CD4-positive, CD25-positive, alpha-beta regulatory T cell (primary cell): ENCODE data around the gene RPL22. TPM values are rescaled to one million over a fixed set of nuclear protein-coding genes. Genes with fewer than 3 reads are reported as not detected.
A peak's percentile ranks its signal among the peaks of the same experiment; 100 is the strongest.

Source experiments
- ATAC-seq, 2 donors: fragments of 150-1000 bp; cut with Tn5 transposase; one replicate each; pipeline ENCODE4 v1.10.0; 2021; ENCODE audit warnings: low read depth in 2 of 2, moderate number of reproducible peaks in 2 of 2, moderate library complexity in 1 of 2
- DNase-seq, 3 donors: peaks; one replicate each; pipeline versions ENCODE4 v3.0.0 to v3.0.0-alpha.2; 2012 to 2022; ENCODE audit warnings: mixed read lengths in 1 of 3
- H3K27ac ChIP-seq: one replicate; pipeline ENCODE4 v1.7.0; 2013; ENCODE audit warnings: mild to moderate bottlenecking, low read length; ENCODE audit not compliant: insufficient read depth, poor library complexity, severe bottlenecking
- H3K27me3 ChIP-seq: one replicate; pipeline ENCODE4 v1.7.0; 2013; ENCODE audit warnings: low read length; ENCODE audit not compliant: control insufficient read depth, insufficient read depth
- H3K36me3 ChIP-seq: one replicate; pipeline ENCODE4 v1.7.0; 2013; ENCODE audit warnings: mild to moderate bottlenecking, low read length, moderate library complexity; ENCODE audit not compliant: control insufficient read depth, insufficient read depth
- H3K4me1 ChIP-seq: 2 replicates; pipeline ENCODE4 v1.7.0; 2013; ENCODE audit warnings: mild to moderate bottlenecking, low read length; ENCODE audit not compliant: insufficient read depth, control insufficient read depth, poor library complexity, severe bottlenecking
- H3K4me3 ChIP-seq: one replicate; pipeline ENCODE4 v1.7.0; 2013; ENCODE audit warnings: low read depth, mild to moderate bottlenecking, low read length, moderate library complexity
- H3K9me3 ChIP-seq, 2 experiments: 1 replicate in 1 of 2; 2 replicates in 1 of 2; pipeline ENCODE4 v1.7.0; 2013; ENCODE audit warnings: low read length in 2 of 2, mild to moderate bottlenecking in 1 of 2, moderate library complexity in 1 of 2; ENCODE audit not compliant: control insufficient read depth in 2 of 2
- H3K27ac Mint-ChIP-seq, 3 donors: one replicate each; pipeline ENCODE4 v1.8.0; 2020 to 2022; ENCODE audit warnings: mild to moderate bottlenecking in 3 of 3, mixed read lengths in 3 of 3, moderate library complexity in 2 of 3
- H3K27me3 Mint-ChIP-seq: one replicate; pipeline ENCODE4 v1.8.0; 2022; ENCODE audit warnings: mild to moderate bottlenecking, mixed read lengths
- H3K36me3 Mint-ChIP-seq: one replicate; pipeline ENCODE4 v1.8.0; 2020; ENCODE audit warnings: mixed read lengths
- H3K4me1 Mint-ChIP-seq, 4 donors: one replicate each; pipeline ENCODE4 v1.8.0; 2020 to 2022; ENCODE audit warnings: mixed read lengths in 4 of 4, mild to moderate bottlenecking in 1 of 4
- H3K4me3 Mint-ChIP-seq, 4 donors: one replicate each; pipeline ENCODE4 v1.8.0; 2020 to 2022; ENCODE audit warnings: mild to moderate bottlenecking in 4 of 4, mixed read lengths in 4 of 4, moderate library complexity in 3 of 4
- H3K9me3 Mint-ChIP-seq, 7 donors: one replicate each; pipeline ENCODE4 v1.8.0; 2020 to 2022; ENCODE audit warnings: mixed read lengths in 7 of 7, mild to moderate bottlenecking in 3 of 7, moderate library complexity in 2 of 7
- polyA plus RNA-seq, 4 donors: library from polyadenylated mRNA; unstranded; fragments of 300-500 nt; fragmentation: Illumina TruSeq; gene quantifications; one replicate each; pipeline ENCODE4 v1.2.3, GENCODE V29; 2021
- total RNA-seq: library from RNA; stranded (reverse); gene quantifications from one replicate; pipeline ENCODE4 v1.2.3, GENCODE V29; 2022

The RPL22 gene
- total and polyA plus RNA-seq, 5 donors from 2014 or later = 152 to 405 (median 196) TPM

DNA sequence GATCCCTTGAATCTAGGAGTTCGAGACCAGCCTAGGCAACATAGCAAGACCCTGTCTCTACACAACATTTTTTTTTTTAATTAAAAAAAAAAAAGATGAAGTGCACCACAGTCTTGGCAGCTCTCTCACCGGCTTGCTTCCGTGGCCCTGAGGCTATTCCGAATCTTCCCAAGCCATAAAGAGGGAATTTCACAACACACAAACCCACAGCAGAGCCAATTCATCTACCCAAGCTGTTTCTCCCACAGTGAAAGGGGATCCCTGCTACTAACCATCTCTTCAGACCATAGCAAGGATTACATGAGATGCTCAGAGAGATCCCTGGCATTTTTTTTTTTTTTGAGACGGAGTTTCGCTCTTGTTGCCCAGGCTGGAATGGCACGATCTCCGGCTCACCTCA, 10.9 kb downstream of the RPL22 start:
- peaks cover 27% of the 10 kb centered on the region for H3K36me3 Mint-ChIP-seq
- no peak for ATAC-seq
- Histone ChIP-seq H3K36me3 (peaks cover 74% of the 10 kb centered on the region), H3K4me3 (no peak overlapping the region), H3K9me3 (no peaks in the 10 kb centered on the region), H3K4me1 (no peaks in the 10 kb centered on the region), H3K27me3 (no peaks in the 10 kb centered on the region), H3K27ac (no peak overlapping the region)
- no peak overlapping the region for H3K4me3 Mint-ChIP-seq
- no peaks in the 10 kb centered on the region for H3K27me3 Mint-ChIP-seq
- H3K9me3 Mint-ChIP-seq = no peaks in the 10 kb centered on the region
- H3K27ac Mint-ChIP-seq = no peak overlapping the region
- DNase-seq = no peak
- peaks cover 4 to 38% (median 16%) of the 10 kb centered on the region in 4 donors for H3K4me1 Mint-ChIP-seq

DNA sequence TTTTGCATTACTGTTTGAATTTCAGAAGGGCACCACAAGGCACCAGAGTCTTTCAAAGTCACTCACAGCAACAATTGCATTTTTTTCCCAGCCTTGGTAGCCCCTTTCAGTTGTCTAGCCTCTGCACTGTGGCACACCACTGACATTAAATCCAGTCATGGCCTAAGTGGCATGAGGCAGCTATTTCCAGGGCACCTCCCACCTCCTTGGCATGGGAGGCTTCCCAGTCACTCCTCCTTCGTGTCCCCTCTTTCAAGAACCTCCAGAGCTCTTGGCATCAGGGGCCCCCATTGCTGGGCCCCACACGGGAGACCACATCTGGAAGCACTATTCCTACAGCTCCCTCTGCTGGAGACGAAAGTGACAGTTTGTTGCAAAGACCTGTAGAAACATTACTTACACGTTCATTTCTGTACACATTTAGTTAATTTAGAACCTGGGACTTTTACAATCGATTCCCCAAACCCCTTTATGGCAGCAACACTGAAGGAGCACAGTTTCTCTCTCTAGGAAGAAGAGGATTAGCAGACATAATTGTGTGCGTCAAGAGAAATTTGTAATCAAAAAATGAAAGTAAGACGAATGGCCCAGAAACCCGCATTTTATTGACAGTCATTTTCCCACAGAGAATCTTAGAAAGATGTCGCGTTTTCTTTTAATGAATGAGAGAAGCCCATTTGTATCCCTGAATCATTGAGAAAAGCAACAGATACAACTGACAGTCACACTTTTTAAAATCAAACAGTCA, 13.6 kb downstream of the RPL22 start:
- H3K4me3 ChIP-seq = no peak overlapping the region
- H3K4me1 ChIP-seq = peaks cover 3% of the 10 kb centered on the region
- H3K9me3 Mint-ChIP-seq = no peaks in the 10 kb centered on the region
- DNase-seq (peak in 1 of 3 donors; percentile 43), ATAC-seq (no peak)
- peaks cover 15% of the 10 kb centered on the region for H3K27me3 Mint-ChIP-seq
- peaks cover 27% of the 10 kb centered on the region for H3K36me3 Mint-ChIP-seq
- no peak overlapping the region for H3K27ac Mint-ChIP-seq
- peaks cover 53% of the 10 kb centered on the region for H3K36me3 ChIP-seq
- no peak overlapping the region for H3K27ac ChIP-seq
- no peaks in the 10 kb centered on the region for H3K27me3 ChIP-seq
- no peaks in the 10 kb centered on the region for H3K9me3 ChIP-seq
- no peak overlapping the region for H3K4me3 Mint-ChIP-seq
- H3K4me1 Mint-ChIP-seq = peaks cover 4 to 44% (median 20%) of the 10 kb centered on the region in 4 donors

DNA sequence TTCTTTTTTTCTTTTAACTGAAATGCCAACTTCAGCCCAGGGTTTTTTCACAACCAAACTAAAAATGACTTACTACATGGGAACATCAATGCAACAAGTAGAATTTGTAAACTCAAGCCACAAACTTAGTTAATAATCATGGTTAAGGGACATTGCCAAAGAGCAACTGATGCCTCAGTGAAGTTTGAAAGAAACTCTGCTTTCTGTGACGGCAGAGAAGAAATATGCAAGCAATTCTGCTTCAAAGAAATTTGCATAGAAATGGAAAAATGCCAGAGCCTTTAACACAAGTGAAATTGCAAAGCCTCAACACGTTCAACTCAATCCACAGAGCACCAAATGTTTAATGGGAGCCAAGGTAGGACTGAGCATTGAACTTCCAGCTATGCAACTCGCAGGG, 14.2 kb downstream of the RPL22 start:
- DNase-seq = no peak
- Histone ChIP-seq H3K4me3 (no peak overlapping the region), H3K27me3 (no peaks in the 10 kb centered on the region), H3K4me1 (peaks cover 9% of the 10 kb centered on the region), H3K36me3 (peaks cover 47% of the 10 kb centered on the region), H3K9me3 (no peaks in the 10 kb centered on the region), H3K27ac (no peak overlapping the region)
- Mint-ChIP-seq H3K27ac (no peak overlapping the region), H3K4me3 (no peak overlapping the region), H3K9me3 (no peaks in the 10 kb centered on the region), H3K27me3 (peaks cover 18% of the 10 kb centered on the region), H3K4me1 (peaks cover 4 to 43% (median 20%) of the 10 kb centered on the region in 4 donors), H3K36me3 (peaks cover 27% of the 10 kb centered on the region)
- ATAC-seq = no peak

DNA sequence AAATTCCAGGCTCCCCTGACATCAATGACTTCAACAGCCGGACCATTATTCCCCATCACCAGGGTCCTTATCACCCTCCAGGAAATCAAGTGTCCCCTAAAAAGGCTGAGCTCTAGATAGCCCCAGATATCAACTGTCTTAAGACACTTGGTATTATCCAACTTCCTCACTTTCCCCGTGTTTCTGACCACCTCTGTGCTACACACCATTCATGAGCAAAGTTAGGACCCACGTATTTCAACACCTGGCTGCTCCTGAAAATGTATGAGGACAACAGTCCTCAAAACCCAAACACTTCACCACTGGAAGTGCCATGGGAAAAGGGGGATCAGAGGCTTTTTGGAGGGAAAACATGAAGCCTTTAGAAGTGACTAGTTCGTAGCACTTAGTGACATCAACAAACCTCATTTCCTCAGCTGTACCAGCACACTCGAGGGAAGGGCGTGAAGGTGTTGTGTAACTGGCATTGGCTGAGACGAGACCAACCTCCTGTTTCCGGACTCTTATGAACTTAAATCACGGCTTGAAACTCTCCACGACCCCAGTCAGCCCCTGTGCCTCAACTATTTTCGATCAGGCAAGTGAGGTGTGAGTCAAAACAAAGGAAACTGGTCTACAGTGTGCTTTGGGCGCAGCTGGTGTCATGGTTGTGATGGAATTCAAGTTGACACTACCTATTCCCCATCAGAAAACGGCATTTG, 15.2 kb downstream of the RPL22 start:
- Mint-ChIP-seq H3K36me3 (peaks cover 23% of the 10 kb centered on the region), H3K27ac (peak overlapping the region in 1 of 3 donors; percentile 38), H3K4me3 (no peak overlapping the region), H3K9me3 (no peaks in the 10 kb centered on the region), H3K27me3 (peaks cover 18% of the 10 kb centered on the region), H3K4me1 (peaks cover 0 to 40% (median 19%) of the 10 kb centered on the region in 4 donors)
- Histone ChIP-seq H3K9me3 (no peaks in the 10 kb centered on the region), H3K27me3 (no peaks in the 10 kb centered on the region), H3K4me3 (no peak overlapping the region), H3K4me1 (peaks cover 11% of the 10 kb centered on the region), H3K27ac (no peak overlapping the region), H3K36me3 (peaks cover 39% of the 10 kb centered on the region)
- ATAC-seq (no peak), DNase-seq (no peak)

DNA sequence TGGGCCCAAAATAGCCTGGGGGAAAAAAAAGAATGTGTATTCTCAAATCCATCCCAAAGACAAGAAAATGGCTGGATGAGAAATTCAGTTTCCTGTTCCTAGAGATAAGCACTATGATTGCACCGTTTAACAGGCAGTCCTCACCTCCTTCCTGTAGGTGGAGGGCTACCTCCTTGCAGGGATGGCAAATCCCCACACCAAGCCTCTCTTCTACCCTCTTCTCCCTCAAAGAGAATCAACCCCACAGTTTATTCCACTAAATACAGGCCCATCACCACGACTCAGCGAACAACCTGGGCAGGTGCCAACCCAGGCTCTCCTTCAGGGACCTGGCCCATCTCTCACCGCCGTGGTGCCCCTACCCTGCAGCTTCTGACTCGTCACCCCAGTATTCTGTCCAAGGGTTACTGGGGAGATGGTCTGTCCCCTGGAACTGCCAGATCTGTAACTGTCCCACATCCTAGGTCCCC, 15.8 kb downstream of the RPL22 start:
- H3K4me3 Mint-ChIP-seq = no peak overlapping the region
- Histone ChIP-seq H3K27me3 (no peaks in the 10 kb centered on the region), H3K27ac (no peak overlapping the region), H3K36me3 (peaks cover 32% of the 10 kb centered on the region), H3K4me1 (peaks cover 14% of the 10 kb centered on the region), H3K4me3 (no peak overlapping the region), H3K9me3 (no peaks in the 10 kb centered on the region)
- ATAC-seq (no peak), DNase-seq (no peak)
- peaks cover 0 to 39% (median 17%) of the 10 kb centered on the region in 4 donors for H3K4me1 Mint-ChIP-seq
- H3K9me3 Mint-ChIP-seq = no peaks in the 10 kb centered on the region
- peaks cover 23% of the 10 kb centered on the region for H3K27me3 Mint-ChIP-seq
- peak overlapping the region in 1 of 3 donors; percentile 38 for H3K27ac Mint-ChIP-seq
- H3K36me3 Mint-ChIP-seq = peaks cover 18% of the 10 kb centered on the region

DNA sequence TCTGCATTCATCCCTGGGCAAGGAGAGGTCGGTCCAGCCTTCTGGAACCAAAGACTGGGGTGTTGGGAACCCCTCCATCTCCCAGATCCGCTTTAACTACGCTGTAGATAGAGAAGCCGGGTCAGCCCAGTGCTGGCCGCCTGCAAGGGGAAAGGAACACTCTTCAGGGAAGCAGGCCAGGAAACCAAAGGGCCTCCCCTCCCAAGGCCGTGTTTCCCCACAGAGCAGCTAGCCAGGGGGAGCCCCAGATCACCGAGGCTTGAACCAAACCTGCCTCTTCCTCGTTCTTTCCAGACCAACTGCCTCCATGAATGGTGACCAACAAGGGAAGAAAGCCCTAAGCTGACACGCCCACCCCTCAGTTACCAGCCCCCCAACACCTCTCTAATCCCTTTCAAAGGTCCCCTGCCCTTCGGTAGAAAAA, 18.0 kb downstream of the RPL22 start:
- Mint-ChIP-seq H3K4me3 (peak overlapping the region in 2 of 4 donors; percentile 64 to 74), H3K36me3 (peaks cover 15% of the 10 kb centered on the region), H3K27me3 (peaks cover 44% of the 10 kb centered on the region), H3K4me1 (peaks cover 0 to 42% (median 16%) of the 10 kb centered on the region in 4 donors), H3K9me3 (no peaks in the 10 kb centered on the region), H3K27ac (peak overlapping the region in 1 of 3 donors; percentile 43)
- Histone ChIP-seq H3K4me3 (no peak overlapping the region), H3K27ac (no peak overlapping the region), H3K36me3 (peaks cover 12% of the 10 kb centered on the region), H3K27me3 (peaks cover 4% of the 10 kb centered on the region), H3K9me3 (no peaks in the 10 kb centered on the region), H3K4me1 (peaks cover 14% of the 10 kb centered on the region)
- DNase-seq = no peak
- ATAC-seq = no peak

DNA sequence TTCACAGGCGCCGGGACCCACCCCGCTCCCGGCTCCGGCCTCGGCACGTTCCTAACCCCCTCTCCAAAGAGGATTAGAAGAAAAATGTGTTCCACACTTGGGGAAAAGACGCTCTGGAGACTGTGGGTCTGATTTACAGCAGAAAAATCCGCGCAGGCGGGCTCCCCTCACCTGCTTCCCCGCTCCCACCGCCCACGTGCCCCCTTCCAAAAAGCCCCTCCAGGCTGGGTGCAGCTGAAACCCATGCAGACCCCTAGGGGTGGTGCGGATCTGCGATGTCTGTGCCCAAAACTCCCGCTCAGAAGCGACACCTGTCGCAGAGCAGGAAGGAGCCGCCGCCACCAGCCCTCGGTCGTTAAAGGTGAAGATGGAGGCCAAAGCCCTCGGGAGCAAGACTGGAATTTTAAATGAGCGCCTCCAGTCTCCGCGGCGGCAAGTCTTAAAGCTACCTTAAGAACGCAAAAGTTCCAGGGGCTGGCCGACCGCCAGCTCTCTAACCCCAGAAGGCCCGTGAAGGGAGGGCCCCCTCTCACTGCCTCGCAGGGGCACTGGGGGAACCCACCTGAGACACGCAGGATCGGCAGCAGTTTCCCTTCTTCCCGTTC, 18.6 kb downstream of the RPL22 start:
- no peaks in the 10 kb centered on the region for H3K9me3 Mint-ChIP-seq
- Histone ChIP-seq H3K4me1 (peaks cover 14% of the 10 kb centered on the region), H3K36me3 (peaks cover 12% of the 10 kb centered on the region), H3K27me3 (peaks cover 6% of the 10 kb centered on the region), H3K9me3 (no peaks in the 10 kb centered on the region), H3K4me3 (no peak overlapping the region), H3K27ac (no peak overlapping the region)
- no peak overlapping the region for H3K27ac Mint-ChIP-seq
- peaks cover 0 to 39% (median 14%) of the 10 kb centered on the region in 4 donors for H3K4me1 Mint-ChIP-seq
- DNase-seq (no peak), ATAC-seq (no peak)
- H3K4me3 Mint-ChIP-seq = peak overlapping the region in 3 of 4 donors; percentile 54 to 74 (median 55)
- H3K36me3 Mint-ChIP-seq = peaks cover 11% of the 10 kb centered on the region
- H3K27me3 Mint-ChIP-seq = peaks cover 44% of the 10 kb centered on the region
